Keratinocyte (primary cell): ENCODE results near the gene UBASH3B. TPM values are rescaled to one million over a fixed set of nuclear protein-coding genes. Genes with fewer than 3 reads are reported as not detected.

Source experiments
- DNase-seq: peaks from one replicate; pipeline ENCODE4 v3.0.0-alpha.2; 2011; ENCODE audit warnings: low read depth, missing footprints, low spot score
- FAIRE-seq: peaks from 2 replicates; lab custom pipeline; 2011; peaks lifted over from hg19 to GRCh38; lab: Jason Lieb, UNC
- H2AFZ ChIP-seq: 2 replicates; pipeline ENCODE4 v1.6.0; 2012; ENCODE audit warnings: low read length, control low read depth, inconsistent platforms; ENCODE audit not compliant: control insufficient read depth
- H3K27ac ChIP-seq: 2 replicates; pipeline ENCODE4 v1.5.1; 2011; ENCODE audit warnings: low read length; ENCODE audit not compliant: control insufficient read depth, insufficient read depth
- H3K27me3 ChIP-seq: 3 replicates; pipeline ENCODE4 v1.6.0; 2011; ENCODE audit warnings: low read length; ENCODE audit not compliant: control insufficient read depth, insufficient read depth; ENCODE audit errors: extremely low read depth
- H3K36me3 ChIP-seq, 2 experiments: 2 replicates in 1 of 2; 3 replicates in 1 of 2; pipeline ENCODE4 v1.5.1; 2011; ENCODE audit warnings: low read length in 2 of 2, mild to moderate bottlenecking in 1 of 2; ENCODE audit not compliant: control insufficient read depth in 2 of 2, insufficient read depth in 2 of 2; ENCODE audit errors: extremely low read depth in 1 of 2
- H3K4me1 ChIP-seq: 3 replicates; pipeline ENCODE4 v1.5.1; 2011; ENCODE audit warnings: low read length; ENCODE audit not compliant: control insufficient read depth, insufficient read depth; ENCODE audit errors: extremely low read depth
- H3K4me2 ChIP-seq: 3 replicates; pipeline ENCODE4 v1.6.0; 2011; ENCODE audit warnings: low read depth, low read length; ENCODE audit not compliant: control insufficient read depth, insufficient read depth; ENCODE audit errors: extremely low read depth
- H3K4me3 ChIP-seq, 3 experiments: fragments of 200-600 bp in 1 of 3; sonication (generic) in 1 of 3; 2 replicates in 2 of 3; 3 replicates in 1 of 3; pipeline ENCODE4 v1.5.1; 2011 to 2016; ENCODE audit warnings: low read length in 3 of 3, mild to moderate bottlenecking in 3 of 3, control low read depth in 2 of 3, inconsistent platforms in 1 of 3, low read depth in 1 of 3, mixed read lengths in 1 of 3, mixed run types in 1 of 3, moderate library complexity in 1 of 3; ENCODE audit not compliant: control insufficient read depth in 2 of 3, insufficient read depth in 2 of 3; ENCODE audit errors: extremely low read depth in 1 of 3
- H3K79me2 ChIP-seq: 2 replicates; pipeline ENCODE4 v1.6.0; 2012; ENCODE audit warnings: low read length; ENCODE audit not compliant: control insufficient read depth, insufficient read depth
- H3K9ac ChIP-seq: 3 replicates; pipeline ENCODE4 v1.6.0; 2011; ENCODE audit warnings: low read length; ENCODE audit not compliant: control insufficient read depth, insufficient read depth; ENCODE audit errors: extremely low read depth
- H3K9me1 ChIP-seq: 3 replicates; pipeline ENCODE4 v1.6.0; 2011; ENCODE audit warnings: low read length; ENCODE audit not compliant: control insufficient read depth, insufficient read depth; ENCODE audit errors: extremely low read depth
- H3K9me3 ChIP-seq: 2 replicates; pipeline ENCODE4 v1.5.1; 2012; ENCODE audit warnings: low read depth, low read length; ENCODE audit not compliant: control insufficient read depth
- H4K20me1 ChIP-seq: 3 replicates; pipeline ENCODE4 v1.6.0; 2011; ENCODE audit warnings: low read length; ENCODE audit not compliant: control insufficient read depth, insufficient read depth; ENCODE audit errors: extremely low read depth
- CTCF ChIP-seq, 3 experiments: IDR thresholded peaks in 1 of 3; conservative IDR thresholded peaks in 1 of 3; optimal IDR thresholded peaks in 1 of 3; 2 replicates in 2 of 3; 3 replicates in 1 of 3; pipeline versions ENCODE3 to v1.5.1; 2011; ENCODE audit warnings: low read length in 3 of 3, mild to moderate bottlenecking in 3 of 3, moderate library complexity in 2 of 3, control low read depth in 1 of 3, inconsistent platforms in 1 of 3; ENCODE audit not compliant: insufficient read depth in 2 of 3; ENCODE audit errors: extremely low read depth in 1 of 3
- EZH2 ChIP-seq: IDR thresholded peaks from one replicate; pipeline ENCODE4 v1.6.1; 2012; ENCODE audit warnings: inconsistent platforms, mild to moderate bottlenecking, low read length, moderate library complexity
- dilution Hi-C: fragments of 300-500 bp; cut with MboI; formaldehyde crosslinking; loops from one replicate; pipeline ENCODE4 v1.7.0; 2020; ENCODE audit warnings: low sequenced_read_pairs; ENCODE audit not compliant: extremely low pct_ligation_motif_present
- polyA plus RNA-seq, 5 experiments: library from polyadenylated mRNA; depleted of rRNA in 3 of 5; stranded (reverse) in 3 of 5; stranded (forward) in 1 of 5; unstranded in 1 of 5; fragments of >200 nt; gene quantifications; 1 replicate in 1 of 5; 2 replicates in 3 of 5; 3 replicates in 1 of 5; pipeline versions ENCODE4 v1.2.1 to v1.2.3, GENCODE V29; 2011 to 2012; ENCODE audit warnings: missing spikeins in 2 of 5, low read depth in 1 of 5, low replicate concordance in 1 of 5

Gene UBASH3B
- polyA plus RNA-seq, 1 donor (not counting 4 experiments of a cell fraction or from before 2014, with no cell fraction given), result 25.0 TPM

- Histone ChIP-seq H3K9me3 (no peaks in the 10 kb centered on the region), H3K9ac (no peak overlapping the region), H3K27me3 (no peaks in the 10 kb centered on the region), H3K4me3 (no peak overlapping the region), H3K36me3 (no peaks in the 10 kb centered on the region), H2AFZ (no peak overlapping the region), H3K27ac (no peak overlapping the region), H3K4me2 (no peak overlapping the region), H4K20me1 (no peaks in the 10 kb centered on the region), H3K4me1 (peaks cover 2% of the 10 kb centered on the region), H3K79me2 (no peaks in the 10 kb centered on the region), H3K9me1 (no peaks in the 10 kb centered on the region)
- FAIRE-seq (no peak), DNase-seq (no peak)
- dilution Hi-C loops, result no loop called here
- TF ChIP-seq EZH2 (no peak), CTCF (optimal IDR thresholded peaks at IDR 0.05 in 1 of 3, IDR thresholded peaks at IDR 0.05 in 1 of 3, conservative IDR thresholded peaks at IDR 0.05 in 1 of 3; ENCODE audit: extremely low read depth in 1 of 3, insufficient read depth in 2 of 3, low read length in 3 of 3) (no peak)
These were observed 181.4 kb downstream of the UBASH3B start for GRCh38 chr11:122836916-122837315.

- no peak for DNase-seq
- Histone ChIP-seq H3K9ac (no peak overlapping the region), H3K4me3 (no peak overlapping the region), H3K36me3 (no peaks in the 10 kb centered on the region), H3K4me2 (no peak overlapping the region), H3K27ac (no peak overlapping the region), H3K79me2 (no peaks in the 10 kb centered on the region), H3K27me3 (no peaks in the 10 kb centered on the region), H3K9me3 (no peaks in the 10 kb centered on the region), H4K20me1 (no peaks in the 10 kb centered on the region), H3K4me1 (peaks cover 2% of the 10 kb centered on the region), H2AFZ (no peak overlapping the region), H3K9me1 (no peaks in the 10 kb centered on the region)
- dilution Hi-C loops, result no loop called here
- no peak for TF ChIP-seq EZH2
- TF ChIP-seq CTCF (optimal IDR thresholded peaks at IDR 0.05 in 1 of 3, IDR thresholded peaks at IDR 0.05 in 1 of 3, conservative IDR thresholded peaks at IDR 0.05 in 1 of 3; ENCODE audit: extremely low read depth in 1 of 3, insufficient read depth in 2 of 3, low read length in 3 of 3), result no peak
- FAIRE-seq, result no peak
These were observed 182.2 kb downstream of the UBASH3B start for GRCh38 chr11:122837528-122838346.
